ENCODE data around the gene GAS2L3.

The GAS2L3 gene

DNA sequence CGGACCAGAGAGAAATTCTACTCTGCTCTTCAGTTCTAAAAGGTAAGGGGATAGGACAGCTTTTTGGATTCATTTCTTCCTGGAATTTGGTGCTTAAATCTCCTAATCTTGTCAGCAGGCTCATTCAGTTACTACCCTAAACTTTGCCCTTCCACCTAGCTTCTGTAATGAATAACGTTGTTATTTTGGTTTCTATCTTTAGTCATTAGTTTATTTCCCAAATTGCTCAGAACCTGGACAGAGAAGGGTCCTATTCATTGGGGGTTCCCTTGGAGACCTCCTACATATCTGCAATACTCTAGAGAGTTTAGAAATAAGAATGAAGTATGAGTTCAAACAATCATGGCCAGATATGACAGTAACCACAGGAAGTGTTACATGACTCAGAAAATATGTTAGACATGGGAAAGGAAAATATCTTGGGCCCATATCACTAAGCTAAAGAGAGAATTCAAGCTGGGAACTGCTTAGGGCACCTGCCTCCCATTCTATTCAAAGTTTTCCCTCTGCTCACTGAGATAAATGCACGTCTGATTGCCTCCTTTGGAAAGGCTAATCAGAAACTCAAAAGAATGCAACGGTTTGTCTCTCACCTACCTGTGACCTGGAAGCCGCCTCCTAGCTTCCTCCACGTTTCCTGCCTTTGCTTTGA, 87.9 kb downstream of the GAS2L3 start:
- DNase-seq (ENCODE audit: low spot score) = no peak

DNA sequence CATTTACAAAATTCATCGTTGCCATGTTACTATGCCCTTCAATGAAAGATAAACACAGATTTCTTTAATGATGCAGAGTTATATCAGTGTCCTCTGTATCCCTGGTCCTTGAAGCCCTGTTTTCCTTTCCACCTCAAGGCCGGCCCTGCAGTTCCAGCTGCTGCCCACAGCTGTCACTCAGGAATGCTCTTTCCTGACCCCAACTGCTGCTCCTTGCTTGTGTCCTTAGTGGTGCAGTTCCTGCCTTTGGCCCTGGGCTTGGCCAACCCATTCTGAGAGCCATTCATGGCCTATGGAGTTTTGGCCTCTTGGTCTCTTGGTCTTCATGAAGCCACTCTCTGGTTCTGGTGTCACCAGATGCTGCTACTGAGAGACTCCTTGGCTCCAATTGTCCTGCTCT, 93.1 kb downstream of the GAS2L3 start:
- DNase-seq (ENCODE audit: low spot score) = peak; percentile 4

DNA sequence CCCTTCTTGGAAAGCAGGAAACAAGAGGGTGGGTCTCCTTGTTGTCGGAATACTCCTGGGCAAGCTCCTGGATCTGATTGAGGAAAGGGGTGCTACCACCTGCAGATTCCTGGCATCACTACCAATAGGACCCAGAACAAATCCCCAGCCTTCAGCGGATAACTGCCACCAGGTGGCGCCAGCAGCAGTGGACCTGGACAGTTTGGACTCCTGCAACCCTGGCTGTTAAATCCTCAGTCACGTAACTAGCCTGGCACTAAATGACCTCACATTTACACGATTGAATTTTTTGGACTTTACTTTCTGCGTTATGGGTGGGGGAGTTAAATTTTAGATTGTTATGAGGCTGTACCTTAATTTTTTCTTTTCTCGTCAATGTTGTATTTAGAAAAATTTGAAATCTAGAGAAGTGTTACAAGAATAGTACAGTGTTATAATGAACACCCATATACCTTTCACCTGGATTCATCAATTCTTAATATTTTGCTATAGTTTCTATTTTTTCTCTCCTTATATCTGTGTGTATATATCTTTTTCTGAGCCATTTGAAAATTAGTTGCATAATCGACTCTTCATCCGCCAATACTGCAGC, 95.6 kb downstream of the GAS2L3 start:
- peak; percentile 73 for DNase-seq (ENCODE audit: low spot score)

DNA sequence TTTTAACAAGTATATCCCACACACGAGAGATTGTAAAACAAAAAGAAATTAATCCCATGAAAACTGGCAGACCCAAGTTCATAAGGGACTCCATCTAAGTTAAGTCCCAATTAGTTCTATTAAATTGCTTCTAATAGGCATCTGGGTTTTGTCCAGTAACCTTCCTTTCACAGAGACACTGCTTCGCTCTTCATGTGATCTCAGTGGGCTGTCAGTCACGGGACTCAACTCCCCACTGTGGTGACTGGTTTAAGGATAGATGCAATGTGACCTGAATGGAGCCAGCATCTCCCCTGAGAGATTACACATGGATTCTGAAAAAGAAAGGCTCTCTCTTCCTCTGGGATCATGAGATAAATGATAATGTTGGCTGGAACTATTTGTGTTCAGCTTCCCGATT, 96.4 kb downstream of the GAS2L3 start:
- DNase-seq (ENCODE audit: low spot score) = no peak

DNA sequence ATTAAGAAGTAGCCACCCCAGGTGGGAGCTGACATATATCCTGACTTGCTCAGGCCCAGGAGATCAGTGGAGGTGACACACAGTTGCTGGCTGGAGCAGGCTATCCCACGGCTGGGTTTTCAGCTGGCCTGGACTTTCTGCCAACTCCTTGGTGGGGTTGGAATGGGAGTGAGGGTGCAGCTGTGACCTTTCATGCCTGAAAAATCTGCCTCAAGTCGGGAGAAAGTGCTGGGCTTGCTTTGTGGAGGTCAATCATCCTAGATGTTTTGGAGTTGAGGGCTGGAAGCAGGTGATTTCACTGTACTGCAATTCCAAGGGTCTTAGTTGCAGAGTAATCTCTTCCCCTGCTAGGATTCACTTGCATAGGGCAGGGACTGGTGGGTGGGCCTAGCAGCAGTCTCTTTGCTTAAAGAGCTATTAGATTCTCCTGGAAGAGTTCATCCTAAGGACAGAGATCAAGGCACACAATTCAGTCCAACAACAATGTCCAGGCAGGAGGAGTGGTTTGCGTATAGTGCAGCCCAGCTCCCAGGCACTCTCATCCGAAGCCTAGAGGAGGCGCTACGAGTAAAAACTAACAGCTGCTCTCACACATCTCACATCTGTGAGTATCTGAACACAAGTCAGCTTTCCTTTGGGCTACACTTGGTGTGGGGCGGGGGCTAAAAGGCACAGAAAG, 98.1 kb downstream of the GAS2L3 start:
- DNase-seq (ENCODE audit: low spot score) = no peak

DNA sequence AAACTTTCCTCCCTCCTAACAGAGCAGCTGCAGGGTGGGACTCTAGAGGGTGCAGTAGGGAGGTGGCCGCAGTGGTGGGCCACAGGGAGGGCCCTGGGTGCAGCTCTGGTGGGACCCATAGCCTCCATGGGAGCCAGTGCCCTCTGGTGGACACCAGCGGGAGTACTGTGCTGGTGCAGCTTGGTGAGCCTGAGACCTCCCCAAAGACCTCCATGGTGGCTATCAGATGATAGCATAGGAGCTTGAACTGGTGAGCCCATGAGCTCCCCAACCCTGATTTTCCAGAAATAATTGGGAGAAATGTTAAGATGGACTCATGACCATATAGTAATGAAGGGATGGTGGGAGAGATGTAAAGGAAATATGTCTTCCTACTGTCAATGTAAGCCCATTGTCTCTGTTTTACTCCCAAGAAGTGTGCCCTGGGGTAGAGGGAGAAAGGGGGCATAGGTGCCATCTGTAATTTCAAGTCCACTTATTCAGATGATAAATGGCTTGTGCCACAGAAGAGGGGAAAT, 98.7 kb downstream of the GAS2L3 start:
- DNase-seq (ENCODE audit: low spot score) = peak; percentile 8

DNA sequence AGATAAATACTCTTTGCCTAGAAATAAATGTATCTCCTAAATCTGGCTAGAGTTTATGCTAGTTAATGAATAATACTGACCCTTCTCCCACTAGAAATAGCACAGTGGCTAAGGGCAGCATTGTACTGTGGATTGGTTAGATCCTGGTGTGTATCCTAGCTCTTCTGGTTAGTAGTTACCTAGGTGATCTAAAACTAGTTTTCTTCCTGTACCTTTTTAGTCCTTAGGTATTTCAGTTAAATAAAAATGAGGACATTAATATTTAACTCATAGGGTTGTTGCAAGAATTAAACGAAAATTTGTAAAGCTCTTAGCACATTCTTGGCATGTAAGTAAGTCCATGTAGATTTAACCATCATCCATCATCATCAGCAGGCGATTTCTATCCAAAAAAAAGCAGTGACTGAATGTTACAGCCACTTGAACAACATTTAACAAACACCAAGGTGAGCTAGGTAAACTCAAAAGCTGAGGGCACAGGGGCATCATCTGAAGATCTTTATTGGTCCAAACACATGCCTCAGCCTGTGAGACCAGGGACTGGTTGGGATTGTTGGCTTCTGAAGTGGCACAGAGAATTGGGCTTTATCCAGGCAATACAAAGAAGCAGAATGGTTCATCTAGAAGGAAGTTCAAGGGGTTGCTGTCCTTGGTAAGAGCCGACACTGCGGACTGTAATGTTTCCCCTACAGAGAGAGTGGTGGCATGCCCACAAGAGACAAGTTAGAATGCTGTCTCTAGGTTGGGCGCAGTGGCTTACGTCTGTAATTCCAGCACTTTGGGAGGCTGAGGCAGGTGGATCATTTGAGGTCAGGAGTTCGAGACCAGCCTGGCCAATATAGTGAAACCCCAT, 100.8 kb downstream of the GAS2L3 start:
- no peak for DNase-seq (ENCODE audit: low spot score)
